Spinal cord (tissue), 10 donors: ENCODE measurements around the gene NID1. TPM values are rescaled to one million over a fixed set of nuclear protein-coding genes. Genes with fewer than 3 reads are reported as not detected.

Experiments
- DNase-seq, 6 donors: peaks; one replicate each; pipeline versions ENCODE4 v3.0.0 to v3.0.0-alpha.2; 2013 to 2015; ENCODE audit warnings: low spot score in 6 of 6, low read depth in 4 of 6
- H3K27ac ChIP-seq: one replicate; pipeline ENCODE4 v1.5.1; 2013; ENCODE audit warnings: low read depth, low read length, control low read depth
- H3K27me3 ChIP-seq: one replicate; pipeline ENCODE4 v1.6.1; 2013; ENCODE audit warnings: low read length; ENCODE audit not compliant: control insufficient read depth, insufficient read depth
- H3K36me3 ChIP-seq: one replicate; pipeline ENCODE4 v1.6.1; 2013; ENCODE audit warnings: low read length; ENCODE audit not compliant: control insufficient read depth, insufficient read depth
- H3K4me1 ChIP-seq: one replicate; pipeline ENCODE4 v1.6.1; 2013; ENCODE audit warnings: low read length; ENCODE audit not compliant: control insufficient read depth, insufficient read depth
- H3K4me3 ChIP-seq: one replicate; pipeline ENCODE4 v1.5.1; 2013; ENCODE audit warnings: low read depth, low read length, control low read depth
- H3K9me3 ChIP-seq: one replicate; pipeline ENCODE4 v1.6.1; 2013; ENCODE audit warnings: low read length; ENCODE audit not compliant: control insufficient read depth, insufficient read depth
- WGBS: methylation state at CpG from one replicate; pipeline ENCODE4 v1.1.5; 2013; ENCODE audit warnings: missing lambda C conversion rate; ENCODE audit not compliant: insufficient coverage; 5-methylcytosine and 5-hydroxymethylcytosine counted together
- polyA plus RNA-seq, 2 donors: library from polyadenylated mRNA; unstranded; fragments of 120-200 nt; gene quantifications; one replicate each; pipeline ENCODE4 v1.2.1, GENCODE V29; 2013; ENCODE audit not compliant: insufficient read length in 2 of 2
- total RNA-seq, 2 donors: library from RNA; depleted of rRNA in 1 of 2; stranded (reverse); fragments of 120-200 nt in 1 of 2; fragments of >200 nt in 1 of 2; gene quantifications; one replicate each; pipeline versions ENCODE4 v1.2.3 to v1.2.4, GENCODE V29; 2013 to 2014
- donor health status: healthy.

NID1 gene
- total and polyA plus RNA-seq, 4 donors, result 92.7 to 160 (median 95.3) TPM

- no peaks in the 10 kb centered on the region for H3K36me3 ChIP-seq
- no peaks in the 10 kb centered on the region for H3K9me3 ChIP-seq
- no peak for DNase-seq
- H3K27ac ChIP-seq, result no peak overlapping the region
- WGBS, result 100% methylated on average over 1 of the region's 4 CpGs
- H3K27me3 ChIP-seq, result no peaks in the 10 kb centered on the region
- no peak overlapping the region for H3K4me3 ChIP-seq
- no peaks in the 10 kb centered on the region for H3K4me1 ChIP-seq
Observed at GRCh38 chr1:235948774-235949427, 116.0 kb downstream of the NID1 start.

- Histone ChIP-seq H3K36me3 (no peaks in the 10 kb centered on the region), H3K27me3 (no peaks in the 10 kb centered on the region), H3K9me3 (no peaks in the 10 kb centered on the region), H3K27ac (no peak overlapping the region), H3K4me1 (no peaks in the 10 kb centered on the region), H3K4me3 (no peak overlapping the region)
- 80% methylated on average over 6 of the region's 7 CpGs for WGBS
- DNase-seq, result no peak
Observed at GRCh38 chr1:235947989-235948388, 116.9 kb downstream of the NID1 start.

GRCh38 chr1:235946571-235946981, 118.3 kb downstream of the NID1 start:
- H3K27me3 ChIP-seq, result no peaks in the 10 kb centered on the region
- no peak overlapping the region for H3K27ac ChIP-seq
- 93% methylated on average over 5 of the region's 5 CpGs for WGBS

GRCh38 chr1:235945775-235946570, 118.9 kb downstream of the NID1 start:
- H3K27me3 ChIP-seq, result no peaks in the 10 kb centered on the region
- H3K4me1 ChIP-seq, result no peaks in the 10 kb centered on the region
- no peak overlapping the region for H3K4me3 ChIP-seq
- no peak overlapping the region for H3K27ac ChIP-seq
- DNase-seq, result no peak
- H3K9me3 ChIP-seq, result no peaks in the 10 kb centered on the region
- no peaks in the 10 kb centered on the region for H3K36me3 ChIP-seq
- 87% methylated on average over 14 of the region's 15 CpGs for WGBS

More at GRCh38 chr1:235946571-235946981, 118.3 kb downstream of the NID1 start:
- no peaks in the 10 kb centered on the region for H3K4me1 ChIP-seq
- DNase-seq, result no peak
- H3K36me3 ChIP-seq, result no peaks in the 10 kb centered on the region
- H3K4me3 ChIP-seq, result no peak overlapping the region
- H3K9me3 ChIP-seq, result no peaks in the 10 kb centered on the region

GRCh38 chr1:235943581-235944114, 121.2 kb downstream of the NID1 start:
- Histone ChIP-seq H3K9me3 (no peaks in the 10 kb centered on the region), H3K36me3 (no peaks in the 10 kb centered on the region), H3K27ac (no peak overlapping the region), H3K27me3 (no peaks in the 10 kb centered on the region), H3K4me3 (no peak overlapping the region), H3K4me1 (no peaks in the 10 kb centered on the region)
- 66% methylated on average over 9 of the region's 9 CpGs for WGBS
- DNase-seq, result no peak

- H3K9me3 ChIP-seq, result no peaks in the 10 kb centered on the region
- H3K27me3 ChIP-seq, result no peaks in the 10 kb centered on the region
- H3K4me3 ChIP-seq, result no peak overlapping the region
- no peaks in the 10 kb centered on the region for H3K36me3 ChIP-seq
- WGBS, result 100% methylated on average over 2 of the region's 6 CpGs
- H3K27ac ChIP-seq, result no peak overlapping the region
- no peak for DNase-seq
- no peaks in the 10 kb centered on the region for H3K4me1 ChIP-seq
Observed at GRCh38 chr1:235942979-235943575, 121.8 kb downstream of the NID1 start.

- Histone ChIP-seq H3K4me1 (no peaks in the 10 kb centered on the region), H3K27me3 (no peaks in the 10 kb centered on the region), H3K36me3 (no peaks in the 10 kb centered on the region), H3K27ac (no peak overlapping the region), H3K4me3 (no peak overlapping the region), H3K9me3 (no peaks in the 10 kb centered on the region)
- WGBS, result 81% methylated on average over 5 of the region's 6 CpGs
- DNase-seq, result no peak
Observed at GRCh38 chr1:235942625-235942934, 122.3 kb downstream of the NID1 start.

- no peak for DNase-seq
- H3K9me3 ChIP-seq, result no peaks in the 10 kb centered on the region
- 85% methylated on average over 10 of the region's 12 CpGs for WGBS
- no peaks in the 10 kb centered on the region for H3K36me3 ChIP-seq
- no peaks in the 10 kb centered on the region for H3K4me1 ChIP-seq
- no peaks in the 10 kb centered on the region for H3K27me3 ChIP-seq
- no peak overlapping the region for H3K4me3 ChIP-seq
- no peak overlapping the region for H3K27ac ChIP-seq
Observed at GRCh38 chr1:235941876-235942624, 122.8 kb downstream of the NID1 start.

- DNase-seq, result no peak
- Histone ChIP-seq H3K27me3 (no peaks in the 10 kb centered on the region), H3K4me3 (no peak overlapping the region), H3K9me3 (no peaks in the 10 kb centered on the region), H3K4me1 (no peaks in the 10 kb centered on the region), H3K27ac (no peak overlapping the region), H3K36me3 (no peaks in the 10 kb centered on the region)
- WGBS, result 91% methylated on average over 6 of the region's 6 CpGs
Observed at GRCh38 chr1:235940285-235940684, 124.6 kb downstream of the NID1 start.
